ENCODE results near the gene KCNG2. TPM values are rescaled to one million over a fixed set of nuclear protein-coding genes. Genes with fewer than 3 reads are reported as not detected.

KCNG2 gene
- total and polyA plus RNA-seq, 9 of the 15 experiments (the other 6 are each of a cell fraction or from before 2014, with no cell fraction given) = not detected

DNA sequence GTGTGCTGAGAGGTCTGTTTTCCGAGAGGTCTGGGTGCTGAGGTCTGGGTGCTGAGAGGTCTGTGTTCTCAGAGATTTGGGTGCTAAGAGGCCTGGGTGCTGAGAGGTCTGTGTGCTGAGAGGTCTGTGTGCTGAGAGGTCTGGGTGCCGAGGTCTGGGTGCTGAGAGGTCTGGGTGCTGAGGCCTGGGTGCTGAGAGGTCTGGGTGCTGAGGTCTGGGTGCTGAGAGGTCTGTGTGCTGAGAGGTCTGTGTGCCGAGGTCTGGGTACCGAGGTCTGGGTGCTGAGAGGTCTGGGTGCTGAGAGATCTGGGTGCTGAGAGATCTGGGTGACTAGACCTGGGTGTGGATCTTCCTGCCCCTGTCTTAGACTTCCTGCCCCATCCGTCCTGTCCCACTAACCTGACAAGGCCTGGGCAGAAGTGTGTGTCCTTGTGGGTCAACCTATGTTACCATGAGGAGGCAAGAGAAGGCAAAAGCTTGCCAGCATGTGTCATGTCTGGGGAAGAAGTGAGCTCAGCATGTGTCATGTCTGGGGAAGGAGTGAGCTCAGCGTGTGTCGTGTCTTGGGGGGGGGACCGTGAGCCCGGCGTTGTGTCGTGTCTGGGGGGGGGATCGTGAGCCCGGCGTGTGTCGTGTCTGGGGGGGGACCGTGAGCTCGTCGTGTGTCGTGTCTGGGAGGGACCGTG is 69.3 kb downstream of the KCNG2 start (continued):
- TF ChIP-seq DMBX1 (CRISPR knock-in tag; IDR thresholded peaks at IDR 0.05; ENCODE audit: borderline replicate concordance) = no peak
- no peak for TF ChIP-seq LARP7 (IDR thresholded peaks at IDR 0.05)
- TF ChIP-seq ZNF140 (CRISPR knock-in tag; IDR thresholded peaks at IDR 0.05) = no peak
- TF ChIP-seq ZFPM2 (CRISPR knock-in tag; IDR thresholded peaks at IDR 0.05) = no peak
- TF ChIP-seq ZNF263 (CRISPR knock-in tag; IDR thresholded peaks at IDR 0.05; ENCODE audit: borderline replicate concordance) = no peak
- TF ChIP-seq, protein P1, sequence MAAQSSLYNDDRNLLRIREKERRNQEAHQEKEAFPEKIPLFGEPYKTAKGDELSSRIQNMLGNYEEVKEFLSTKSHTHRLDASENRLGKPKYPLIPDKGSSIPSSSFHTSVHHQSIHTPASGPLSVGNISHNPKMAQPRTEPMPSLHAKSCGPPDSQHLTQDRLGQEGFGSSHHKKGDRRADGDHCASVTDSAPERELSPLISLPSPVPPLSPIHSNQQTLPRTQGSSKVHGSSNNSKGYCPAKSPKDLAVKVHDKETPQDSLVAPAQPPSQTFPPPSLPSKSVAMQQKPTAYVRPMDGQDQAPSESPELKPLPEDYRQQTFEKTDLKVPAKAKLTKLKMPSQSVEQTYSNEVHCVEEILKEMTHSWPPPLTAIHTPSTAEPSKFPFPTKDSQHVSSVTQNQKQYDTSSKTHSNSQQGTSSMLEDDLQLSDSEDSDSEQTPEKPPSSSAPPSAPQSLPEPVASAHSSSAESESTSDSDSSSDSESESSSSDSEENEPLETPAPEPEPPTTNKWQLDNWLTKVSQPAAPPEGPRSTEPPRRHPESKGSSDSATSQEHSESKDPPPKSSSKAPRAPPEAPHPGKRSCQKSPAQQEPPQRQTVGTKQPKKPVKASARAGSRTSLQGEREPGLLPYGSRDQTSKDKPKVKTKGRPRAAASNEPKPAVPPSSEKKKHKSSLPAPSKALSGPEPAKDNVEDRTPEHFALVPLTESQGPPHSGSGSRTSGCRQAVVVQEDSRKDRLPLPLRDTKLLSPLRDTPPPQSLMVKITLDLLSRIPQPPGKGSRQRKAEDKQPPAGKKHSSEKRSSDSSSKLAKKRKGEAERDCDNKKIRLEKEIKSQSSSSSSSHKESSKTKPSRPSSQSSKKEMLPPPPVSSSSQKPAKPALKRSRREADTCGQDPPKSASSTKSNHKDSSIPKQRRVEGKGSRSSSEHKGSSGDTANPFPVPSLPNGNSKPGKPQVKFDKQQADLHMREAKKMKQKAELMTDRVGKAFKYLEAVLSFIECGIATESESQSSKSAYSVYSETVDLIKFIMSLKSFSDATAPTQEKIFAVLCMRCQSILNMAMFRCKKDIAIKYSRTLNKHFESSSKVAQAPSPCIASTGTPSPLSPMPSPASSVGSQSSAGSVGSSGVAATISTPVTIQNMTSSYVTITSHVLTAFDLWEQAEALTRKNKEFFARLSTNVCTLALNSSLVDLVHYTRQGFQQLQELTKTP (IDR thresholded peaks at IDR 0.05; ENCODE audit: low read depth in 1 of 2, partially characterized antibody in 2 of 2) = no peak
- TF ChIP-seq ZEB2 (IDR thresholded peaks at IDR 0.05) = no peak
- TF ChIP-seq FOXA1 (IDR thresholded peaks at IDR 0.05; ENCODE audit: borderline replicate concordance) = no peak

All from K562 (cell line).